Gastrocnemius medialis (tissue), 4 donors: ENCODE results near the gene IQSEC2. TPM values are rescaled to one million over a fixed set of nuclear protein-coding genes. Genes with fewer than 3 reads are reported as not detected.

Experiments used
- ATAC-seq, 2 donors: fragments of 150-250 bp; one replicate each; pipeline ENCODE4 v1.9.1; 2016
- DNase-seq, 2 donors: peaks; one replicate each; pipeline ENCODE4 v3.0.0-alpha.2; 2019
- H3K27ac ChIP-seq, 4 donors: fragments of 200-600 bp; sonication (generic); 1 replicate in 1 of 4; 2 replicates in 3 of 4; pipeline ENCODE4 v1.5.1; 2016 to 2018; ENCODE audit warnings: mild to moderate bottlenecking in 2 of 4, moderate library complexity in 1 of 4
- H3K27me3 ChIP-seq, 3 donors: fragments of 200-600 bp; sonication (generic) in 2 of 3; 1 replicate in 1 of 3; 2 replicates in 2 of 3; pipeline versions ENCODE4 v1.5.1 to v1.6.0; 2016 to 2019; ENCODE audit warnings: mild to moderate bottlenecking in 1 of 3, moderate library complexity in 1 of 3
- H3K36me3 ChIP-seq, 2 donors: fragments of 200-600 bp; sonication (generic) in 1 of 2; one replicate each; pipeline ENCODE4 v1.5.1; 2017 to 2018
- H3K4me1 ChIP-seq, 2 donors: fragments of 200-600 bp; sonication (generic) in 1 of 2; one replicate each; pipeline ENCODE4 v1.5.1; 2016 to 2017; ENCODE audit warnings: mild to moderate bottlenecking in 2 of 2
- H3K4me3 ChIP-seq, 4 donors: fragments of 200-600 bp; sonication (generic) in 3 of 4; 1 replicate in 1 of 4; 2 replicates in 3 of 4; pipeline ENCODE4 v1.5.1; 2016 to 2019; ENCODE audit warnings: mild to moderate bottlenecking in 2 of 4
- H3K9me3 ChIP-seq, 3 donors: fragments of 200-600 bp; sonication (generic) in 2 of 3; 1 replicate in 1 of 3; 2 replicates in 2 of 3; pipeline ENCODE4 v1.5.1; 2016 to 2019
- CTCF ChIP-seq, 5 experiments: fragments of 450-650 bp in 3 of 5; fragments of 200-600 bp in 2 of 5; sonication (generic) in 2 of 5; IDR thresholded peaks in 4 of 5; conservative IDR thresholded peaks in 1 of 5; 1 replicate in 4 of 5; 2 replicates in 1 of 5; pipeline ENCODE4 v1.5.1; 2016 to 2019; ENCODE audit warnings: antibody characterized with exemption in 5 of 5, mild to moderate bottlenecking in 3 of 5, moderate library complexity in 3 of 5
- POLR2A ChIP-seq, 2 donors: fragments of 450-650 bp; IDR thresholded peaks; one replicate each; pipeline ENCODE4 v1.6.1; 2017; ENCODE audit warnings: antibody characterized with exemption in 2 of 2, mild to moderate bottlenecking in 2 of 2, moderate library complexity in 2 of 2
- in situ Hi-C, 4 donors: fragments of 200-750 bp; cut with MboI; loops; one replicate each; pipeline versions ENCODE4 v1.15.0 to v1.8.0; 2017; ENCODE audit warnings: low sequenced_read_pairs in 4 of 4
- intact Hi-C: fragments of 100-400 bp; cut with DNase I; formaldehyde crosslinking; loops from one replicate; pipeline ENCODE4 v1.15.1; 2023; ENCODE audit warnings: low total_unique reads
- total RNA-seq, 4 donors: library from RNA; depleted of rRNA; stranded (reverse); fragments of >200 nt; gene quantifications; one replicate each; pipeline versions ENCODE4 v1.1.0 to v1.2.3, GENCODE V29; 2016

IQSEC2 gene
- total RNA-seq, 4 donors from 2014 or later, result 59.2 to 127 (median 73.9) TPM

DNA sequence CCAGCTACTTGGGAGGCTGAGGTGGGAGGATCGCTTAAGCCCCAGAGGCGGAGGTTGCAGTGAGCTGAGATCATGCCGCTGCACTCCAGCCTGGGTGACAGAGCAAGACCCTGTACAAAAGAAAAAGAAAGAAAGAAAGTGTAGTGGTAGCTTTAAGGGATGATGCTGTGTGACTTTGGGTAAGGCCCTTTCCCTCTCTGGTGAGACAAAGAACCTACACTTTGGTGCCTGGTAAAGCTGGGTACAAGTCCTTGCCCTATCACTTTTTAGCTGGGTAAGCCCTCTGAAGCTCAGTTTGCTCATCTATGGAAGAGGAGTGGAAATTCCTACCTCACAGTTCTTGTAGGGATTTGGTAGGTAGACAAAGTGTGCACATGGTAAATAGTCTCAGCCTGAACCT lies 1.7 kb upstream of the IQSEC2 start:
- in situ Hi-C loops (no loop called here), intact Hi-C loops (loop anchor here (5.0 kb wide), 2 partner anchors 159 to 211 kb away; no protein-coding TSS in a partner anchor)
- Histone ChIP-seq H3K4me3 (no peak overlapping the region), H3K36me3 (no peaks in the 10 kb centered on the region), H3K9me3 (no peaks in the 10 kb centered on the region), H3K27me3 (no peaks in the 10 kb centered on the region), H3K27ac (peak overlapping the region; percentile 87 to 93 (median 91)), H3K4me1 (peaks cover 50 to 51% of the 10 kb centered on the region in 2 donors)
- no peak for ATAC-seq
- no peak for TF ChIP-seq CTCF (IDR thresholded peaks at IDR 0.05 in 4 of 5, conservative IDR thresholded peaks at IDR 0.05 in 1 of 5)
- no peak for TF ChIP-seq POLR2A (IDR thresholded peaks at IDR 0.05)
- DNase-seq, result no peak

GRCh38 chrX:53281963-53282695 lies 745 bp upstream of the IQSEC2 start:
- H3K4me3 ChIP-seq, result peak overlapping the region in 2 of 4 donors; percentile 54 to 57
- intact Hi-C loops, result loop anchor here (5.0 kb wide), 2 partner anchors 160 to 210 kb away; no protein-coding TSS in a partner anchor
- peak in 1 of 2 donors; percentile 59 for DNase-seq

GRCh38 chrX:53280331-53281320 lies 758 bp downstream of the IQSEC2 start:
- intact Hi-C loops, result loop anchor here (5.0 kb wide), 2 partner anchors 162 to 208 kb away; no protein-coding TSS in a partner anchor
- Histone ChIP-seq H3K36me3 (no peaks in the 10 kb centered on the region), H3K4me1 (peaks cover 33 to 34% of the 10 kb centered on the region in 2 donors), H3K27ac (peak overlapping the region; percentile 87 to 93 (median 91)), H3K27me3 (no peaks in the 10 kb centered on the region), H3K9me3 (no peaks in the 10 kb centered on the region), H3K4me3 (peak overlapping the region; percentile 41 to 57 (median 50))
- in situ Hi-C loops, result no loop called here
- peak; percentile 8 to 47 for DNase-seq
- no peak for TF ChIP-seq POLR2A (IDR thresholded peaks at IDR 0.05)
- TF ChIP-seq CTCF (IDR thresholded peaks at IDR 0.05 in 4 of 5, conservative IDR thresholded peaks at IDR 0.05 in 1 of 5), result no peak
- ATAC-seq, result peak; percentile 52 to 69

More at GRCh38 chrX:53281963-53282695, 745 bp upstream of the IQSEC2 start:
- peak overlapping the region; percentile 87 to 93 (median 91) for H3K27ac ChIP-seq
- no peaks in the 10 kb centered on the region for H3K27me3 ChIP-seq
- H3K9me3 ChIP-seq, result no peaks in the 10 kb centered on the region
- TF ChIP-seq POLR2A (IDR thresholded peaks at IDR 0.05) (no peak), CTCF (IDR thresholded peaks at IDR 0.05 in 4 of 5, conservative IDR thresholded peaks at IDR 0.05 in 1 of 5) (no peak)
- no peaks in the 10 kb centered on the region for H3K36me3 ChIP-seq
- peak in 1 of 2 donors; percentile 44 for ATAC-seq
- peaks cover 45 to 46% of the 10 kb centered on the region in 2 donors for H3K4me1 ChIP-seq
- in situ Hi-C loops, result no loop called here

DNA sequence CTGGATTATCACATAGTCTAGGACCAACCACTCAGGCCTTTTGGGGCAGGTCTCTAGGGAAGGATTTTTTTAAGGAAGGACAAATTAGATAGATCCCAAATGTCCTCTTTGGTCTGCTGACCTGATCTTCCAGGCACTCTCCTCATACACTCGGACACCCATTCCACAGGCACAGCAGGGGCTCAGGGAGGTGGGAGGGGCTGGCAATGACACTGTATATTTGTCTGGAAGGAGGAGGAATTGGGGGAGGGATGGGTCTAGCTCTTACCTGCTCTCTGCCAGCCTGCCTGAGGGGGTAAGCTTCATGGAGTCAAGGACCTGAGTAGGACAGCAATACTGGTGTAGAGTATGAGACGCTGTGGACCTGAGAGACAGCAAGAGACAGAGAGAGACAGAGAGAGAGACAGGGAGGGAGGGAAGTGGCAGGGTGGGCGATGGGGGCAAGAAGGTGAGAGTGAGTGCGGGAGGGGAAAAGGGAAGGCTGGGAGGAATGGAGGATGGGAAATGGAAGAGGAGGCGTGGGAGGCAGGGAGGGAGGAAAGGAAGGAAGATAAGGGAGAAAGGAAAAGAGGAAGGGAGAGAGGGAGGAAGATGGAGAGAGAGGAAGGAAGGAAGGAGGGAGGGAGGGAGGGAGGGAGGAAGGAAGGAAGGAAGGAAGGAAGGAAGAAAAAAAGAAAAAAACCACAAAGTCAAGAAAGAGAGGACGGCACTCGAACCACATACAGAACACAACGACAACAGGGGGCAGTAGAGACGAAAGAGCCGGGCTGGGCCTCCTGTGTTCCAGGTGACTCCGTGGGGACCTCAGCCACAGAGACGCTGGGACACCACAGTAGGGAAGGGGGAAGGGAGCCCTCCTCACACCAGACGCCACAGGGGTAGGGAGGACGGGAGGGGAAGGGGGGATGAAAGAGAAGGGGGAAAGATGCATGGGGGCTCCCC lies 1.8 kb downstream of the IQSEC2 start:
- in situ Hi-C loops, result no loop called here
- Histone ChIP-seq H3K27me3 (no peaks in the 10 kb centered on the region), H3K9me3 (no peaks in the 10 kb centered on the region), H3K4me1 (peaks cover 26 to 28% of the 10 kb centered on the region in 2 donors), H3K27ac (peak overlapping the region in 2 of 4 donors; percentile 89 to 93), H3K4me3 (peak overlapping the region in 3 of 4 donors; percentile 41 to 57 (median 54)), H3K36me3 (no peaks in the 10 kb centered on the region)
- TF ChIP-seq CTCF (IDR thresholded peaks at IDR 0.05 in 4 of 5, conservative IDR thresholded peaks at IDR 0.05 in 1 of 5) (no peak), POLR2A (IDR thresholded peaks at IDR 0.05) (no peak)
- no peak for DNase-seq
- ATAC-seq, result no peak
- intact Hi-C loops, result loop anchor here (5.0 kb wide), 2 partner anchors 163 to 207 kb away; no protein-coding TSS in a partner anchor
